NCI-H146 (cell line): Measurements from ENCODE around the gene GSTM3.
"Not testable (repeated sequence)": the region's sequence is repeated elsewhere in the genome, so short reads cannot be mapped to it uniquely, and the experiment has no call there.

Experiments used
- DNase-seq: peaks from one replicate; lab custom pipeline; 2025; lab: John Stamatoyannopoulos, UW

Gene GSTM3

GRCh38 chr1:109775398-109775797, 34.6 kb upstream of the GSTM3 start:
- DNase-seq: no peak

DNA sequence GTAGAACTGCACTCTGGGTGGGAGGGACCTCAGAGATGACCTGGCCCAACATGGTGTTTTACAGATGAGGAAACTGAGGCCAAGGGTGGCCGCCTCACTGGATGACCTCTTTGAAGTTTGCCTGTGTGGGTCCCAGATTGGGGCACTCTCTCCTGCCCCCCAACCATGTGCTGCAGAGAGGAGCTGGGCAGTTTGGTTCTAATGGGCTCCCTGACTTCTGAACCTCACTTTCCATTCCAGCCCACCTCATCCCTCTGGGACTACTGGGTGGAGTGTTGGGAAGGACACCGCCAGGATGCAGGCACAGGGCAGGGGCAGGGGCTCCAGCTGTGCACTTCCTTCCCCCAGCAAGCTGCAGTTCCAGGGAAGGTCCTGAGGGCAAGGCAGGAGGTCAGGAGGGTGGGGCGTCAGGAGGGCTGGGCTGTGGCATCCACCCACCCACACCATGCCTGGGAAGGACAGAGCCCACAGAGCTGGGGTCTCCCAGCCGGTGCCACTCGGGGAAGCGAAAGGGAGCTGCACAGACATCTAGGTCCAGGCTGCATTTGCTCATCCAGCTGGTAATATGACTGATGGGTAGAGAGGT, 33.2 kb upstream of the GSTM3 start:
- DNase-seq: no peak

DNA sequence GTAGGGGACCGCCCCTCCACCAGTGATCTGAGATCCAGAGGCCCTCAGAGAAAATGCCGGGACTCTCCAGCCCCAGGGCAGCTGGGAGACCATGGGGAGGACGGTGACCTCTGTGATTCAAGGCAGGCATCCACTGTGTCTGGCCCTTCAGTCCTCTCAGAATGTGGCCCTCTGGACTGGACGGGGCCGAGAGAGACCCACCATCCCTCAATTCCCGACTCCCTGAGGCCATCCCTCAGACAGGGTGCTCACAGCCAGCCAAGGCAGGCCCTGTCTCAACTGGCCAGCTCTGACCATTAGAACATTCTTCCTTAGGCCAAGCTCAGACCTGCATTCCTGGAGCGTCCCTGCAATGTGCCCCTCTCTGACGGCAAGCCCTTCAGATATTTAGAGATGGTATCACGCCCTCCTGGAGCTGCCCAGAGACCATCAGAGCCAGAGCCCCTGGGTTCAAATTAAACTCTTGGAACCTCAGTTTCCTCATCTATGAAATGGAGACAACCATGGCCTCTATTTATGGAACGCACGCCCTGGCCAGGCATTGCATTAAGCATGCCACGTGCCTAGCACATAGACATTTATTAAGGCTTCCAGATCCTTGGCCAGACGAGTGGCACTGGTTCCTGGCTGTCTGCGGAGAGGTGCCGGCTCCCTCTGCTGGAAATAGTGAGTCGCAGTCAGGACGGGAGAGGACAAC, 32.5 kb upstream of the GSTM3 start:
- DNase-seq: peak; percentile 84

DNA sequence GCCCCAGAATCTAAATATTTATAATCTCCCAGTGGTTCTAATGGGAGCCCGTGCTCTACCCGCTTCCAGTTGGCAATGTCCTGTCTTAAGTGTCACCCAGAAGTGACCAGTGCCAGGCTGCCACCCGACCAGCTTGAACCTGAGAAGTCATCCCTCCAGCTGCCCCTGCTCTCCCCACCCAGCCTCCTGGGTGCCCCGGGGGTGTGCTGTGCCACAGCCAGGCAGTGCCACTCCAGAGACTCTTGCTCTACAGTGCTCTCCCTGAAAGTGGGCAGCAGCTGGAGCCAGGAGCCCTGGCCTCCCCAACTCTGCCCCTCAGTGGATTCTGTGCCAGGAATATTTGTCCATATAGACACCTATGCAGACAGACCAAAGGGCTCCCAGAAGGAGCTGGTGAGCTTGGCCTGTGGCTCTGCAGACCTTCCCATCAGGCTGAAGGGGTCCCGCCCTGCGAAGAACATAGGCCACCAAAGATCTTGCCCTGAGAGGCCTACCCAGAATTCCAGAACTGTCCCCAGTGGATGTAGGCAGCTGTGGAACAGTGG, 31.9 kb upstream of the GSTM3 start:
- no peak for DNase-seq

DNA sequence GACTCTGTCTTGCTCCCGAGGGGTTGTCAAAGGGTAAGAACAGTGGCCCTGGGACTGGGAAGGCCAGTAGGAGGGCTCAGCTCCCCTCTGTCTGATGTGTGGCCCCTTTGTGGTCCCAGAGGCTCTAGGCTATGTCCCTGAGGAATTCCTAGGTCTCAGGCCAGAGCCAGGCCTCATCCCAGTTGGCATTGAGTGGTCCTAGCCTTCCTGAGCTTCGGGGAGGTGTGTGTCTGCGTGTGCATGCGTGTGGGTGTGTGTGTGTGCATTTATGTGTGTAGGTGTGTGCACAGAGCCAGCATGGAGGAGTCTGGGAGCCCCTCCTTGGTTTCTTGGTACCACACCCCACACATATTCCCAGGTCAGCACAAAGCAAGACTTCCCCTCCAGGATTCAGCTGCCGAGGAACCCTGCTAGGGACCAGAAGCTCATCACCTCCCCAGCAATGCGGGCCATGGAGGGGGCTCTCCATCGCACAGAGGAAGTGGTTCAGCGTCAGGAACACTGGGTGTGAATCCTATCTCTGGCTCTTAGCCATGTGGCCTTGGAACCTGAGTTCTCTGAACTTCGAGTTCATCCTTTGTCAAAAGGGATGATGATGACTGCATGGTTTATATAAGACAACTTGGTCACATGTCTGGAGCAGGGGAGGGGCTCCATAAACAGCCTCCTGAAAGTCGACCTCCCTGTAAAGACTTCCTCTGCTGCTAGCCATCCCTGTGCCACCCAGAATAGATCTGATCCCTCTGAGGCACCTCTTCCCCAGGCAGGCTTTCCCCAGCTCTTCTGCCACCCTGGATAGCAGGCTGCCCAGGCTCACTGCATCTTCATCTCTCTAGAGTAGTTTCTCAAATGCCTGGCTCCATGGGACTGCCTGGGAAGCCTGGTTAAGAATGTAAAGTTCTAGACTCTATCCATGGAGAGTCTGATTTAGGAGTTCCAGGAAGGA, 31.1 kb upstream of the GSTM3 start:
- no peak for DNase-seq

GRCh38 chr1:109770331-109771095, 29.7 kb upstream of the GSTM3 start:
- no peak for DNase-seq

DNA sequence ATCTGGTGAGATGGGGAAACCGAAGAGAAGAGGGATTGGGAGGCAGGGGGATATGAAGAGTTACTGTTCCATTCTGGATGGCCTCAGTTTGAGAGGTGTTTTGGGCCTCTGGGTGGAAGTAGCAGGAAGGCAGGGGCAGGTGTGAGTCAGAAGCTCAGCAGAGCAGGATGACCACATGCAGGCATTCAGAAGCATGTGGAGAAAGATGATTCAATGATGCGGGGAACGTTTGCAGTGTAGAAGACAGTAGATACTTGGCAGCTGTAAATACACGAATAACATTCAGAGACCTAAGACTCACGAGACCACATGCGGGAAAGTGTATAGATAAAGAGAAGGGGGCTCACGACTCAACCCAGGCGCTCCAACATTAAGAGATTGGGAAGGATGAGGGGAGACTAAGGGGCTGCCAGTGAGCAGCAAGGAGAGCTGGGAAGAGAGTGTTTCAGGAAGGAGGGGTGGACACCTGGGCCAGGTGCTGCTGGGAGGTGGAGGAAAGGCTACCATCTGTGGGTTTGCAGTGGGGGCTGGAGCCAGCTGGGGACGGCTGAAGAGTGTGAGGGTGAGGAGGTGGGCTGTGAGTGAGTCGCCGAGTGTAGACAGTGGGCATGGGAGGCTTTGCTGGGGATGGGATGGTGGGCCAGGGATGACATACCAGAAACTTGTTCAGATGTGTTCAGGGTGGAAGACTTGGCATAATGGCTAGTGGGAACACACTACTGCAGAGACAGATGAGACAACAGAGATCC, 28.7 kb upstream of the GSTM3 start:
- no peak for DNase-seq

DNA sequence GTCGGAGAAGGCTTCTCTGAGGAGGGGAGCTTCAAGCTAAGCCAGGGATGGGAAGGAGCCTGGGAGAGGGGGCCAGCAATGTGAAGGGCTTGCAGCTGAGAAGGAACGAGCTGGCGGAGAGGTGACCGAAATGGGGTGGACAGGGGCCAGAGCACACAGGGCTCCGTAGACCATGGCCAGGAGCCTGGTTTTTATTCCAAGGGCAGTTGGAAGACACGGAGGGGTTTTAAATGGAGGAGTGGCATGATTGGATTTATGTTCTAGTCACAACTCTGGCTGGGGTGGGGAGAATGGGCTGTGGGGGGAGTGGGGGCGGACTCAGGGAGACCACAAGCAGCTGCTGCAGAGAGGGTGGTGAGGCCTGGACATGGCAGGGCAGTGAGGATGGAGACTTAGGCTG, 28.0 kb upstream of the GSTM3 start:
- DNase-seq: no peak

GRCh38 chr1:109768335-109768650, 27.5 kb upstream of the GSTM3 start:
- no peak for DNase-seq

DNA sequence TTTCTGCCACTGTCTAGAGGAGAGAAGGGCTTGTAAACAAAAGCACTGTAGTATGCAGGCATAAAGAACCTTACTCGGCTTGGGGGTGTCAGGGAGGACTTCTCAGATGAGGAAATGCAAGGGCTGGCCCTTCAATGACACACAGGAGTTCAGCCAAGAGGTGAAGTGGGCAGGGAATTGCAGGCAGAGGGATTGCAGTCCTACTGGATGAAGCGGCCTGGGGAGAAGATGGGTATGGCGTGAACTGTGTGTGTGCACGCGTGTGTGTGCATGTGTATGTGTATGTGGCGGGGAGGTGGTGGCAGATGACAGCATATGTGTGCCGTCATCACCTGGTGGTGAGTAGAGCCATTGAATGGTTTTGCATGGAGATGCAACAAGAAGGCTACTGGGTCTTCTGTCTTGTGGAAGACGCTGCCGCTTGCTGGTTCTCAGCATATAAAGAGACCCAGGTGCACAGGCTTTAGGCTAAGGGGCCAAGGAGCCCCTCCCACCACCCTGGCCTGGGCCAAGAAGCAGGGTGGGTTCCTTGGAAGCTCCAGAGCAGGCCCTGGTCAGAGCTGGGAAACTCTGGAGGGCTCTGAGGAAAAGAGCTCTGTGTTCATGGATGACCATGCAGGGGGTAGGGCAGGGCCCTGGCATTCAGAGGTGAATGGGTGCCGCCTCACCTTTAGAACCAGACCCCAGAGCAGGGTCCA, 26.9 kb upstream of the GSTM3 start:
- DNase-seq: no peak

DNA sequence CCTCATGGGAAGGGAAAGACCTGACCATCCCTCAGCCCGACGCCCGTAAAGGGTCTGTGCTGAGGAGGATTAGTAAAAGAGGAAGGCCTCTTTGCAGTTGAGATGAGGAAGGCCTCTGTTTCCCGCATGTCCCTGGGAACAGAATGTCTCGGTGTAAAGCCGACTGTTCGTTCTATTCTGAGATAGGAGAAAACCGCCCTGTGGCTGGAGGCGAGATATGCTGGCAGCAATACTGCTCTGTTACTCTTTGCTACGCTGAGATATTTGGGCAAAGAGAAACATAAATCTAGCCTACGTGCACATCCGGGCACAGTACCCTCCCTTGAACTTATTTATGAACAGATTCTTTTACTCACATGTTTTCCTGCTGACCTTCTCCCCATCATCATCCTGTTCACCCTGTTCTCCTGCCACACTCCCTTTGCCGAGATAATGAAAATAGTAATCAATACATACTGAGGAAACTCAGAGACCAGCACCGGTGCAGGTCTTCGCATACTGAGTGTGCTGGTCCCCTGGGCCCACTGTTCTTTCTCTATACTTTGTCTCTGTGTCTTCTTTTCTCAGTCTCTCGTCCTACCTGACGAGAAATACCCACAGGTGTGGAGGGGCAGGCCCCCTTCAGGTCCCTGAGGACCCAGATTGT, 26.3 kb upstream of the GSTM3 start:
- DNase-seq: not testable (repeated sequence)

DNA sequence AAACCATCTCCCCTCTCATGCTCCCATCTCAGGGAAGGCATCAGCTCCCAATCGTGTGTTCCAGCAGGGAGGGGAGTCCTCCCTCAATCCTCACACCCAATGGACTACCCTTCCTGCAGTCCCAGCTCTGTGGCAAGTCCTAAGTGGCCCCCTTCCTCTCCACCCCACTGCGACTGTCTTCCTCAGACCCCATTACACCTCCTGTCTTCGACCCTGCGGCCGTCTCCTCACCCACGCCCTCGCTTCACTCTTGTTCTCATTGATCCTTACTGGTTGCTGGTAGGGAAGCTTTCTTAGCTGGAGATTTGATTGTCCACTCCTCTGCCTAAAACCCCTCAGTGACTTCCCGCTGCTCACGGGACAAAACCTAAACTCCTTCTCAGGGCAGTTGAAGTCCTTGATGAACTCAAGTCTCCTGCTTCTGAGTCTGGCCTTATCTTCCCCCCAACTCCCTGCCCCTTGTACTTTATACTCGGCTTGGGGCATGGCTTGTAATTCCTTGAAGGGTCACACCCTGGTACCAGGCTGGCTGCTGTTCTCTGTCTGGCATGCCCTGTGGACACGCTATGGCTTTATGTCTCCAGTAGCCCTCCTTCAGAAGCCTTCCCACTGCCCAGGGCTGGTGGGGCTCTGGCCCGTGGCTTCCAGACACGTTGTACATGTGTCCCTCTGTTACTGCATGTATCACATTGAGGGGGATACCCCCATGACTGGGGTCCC, 25.2 kb upstream of the GSTM3 start:
- no peak for DNase-seq

GRCh38 chr1:109765483-109765815, 24.6 kb upstream of the GSTM3 start:
- DNase-seq: no peak

GRCh38 chr1:109764561-109765482, 24.0 kb upstream of the GSTM3 start:
- DNase-seq: no peak

DNA sequence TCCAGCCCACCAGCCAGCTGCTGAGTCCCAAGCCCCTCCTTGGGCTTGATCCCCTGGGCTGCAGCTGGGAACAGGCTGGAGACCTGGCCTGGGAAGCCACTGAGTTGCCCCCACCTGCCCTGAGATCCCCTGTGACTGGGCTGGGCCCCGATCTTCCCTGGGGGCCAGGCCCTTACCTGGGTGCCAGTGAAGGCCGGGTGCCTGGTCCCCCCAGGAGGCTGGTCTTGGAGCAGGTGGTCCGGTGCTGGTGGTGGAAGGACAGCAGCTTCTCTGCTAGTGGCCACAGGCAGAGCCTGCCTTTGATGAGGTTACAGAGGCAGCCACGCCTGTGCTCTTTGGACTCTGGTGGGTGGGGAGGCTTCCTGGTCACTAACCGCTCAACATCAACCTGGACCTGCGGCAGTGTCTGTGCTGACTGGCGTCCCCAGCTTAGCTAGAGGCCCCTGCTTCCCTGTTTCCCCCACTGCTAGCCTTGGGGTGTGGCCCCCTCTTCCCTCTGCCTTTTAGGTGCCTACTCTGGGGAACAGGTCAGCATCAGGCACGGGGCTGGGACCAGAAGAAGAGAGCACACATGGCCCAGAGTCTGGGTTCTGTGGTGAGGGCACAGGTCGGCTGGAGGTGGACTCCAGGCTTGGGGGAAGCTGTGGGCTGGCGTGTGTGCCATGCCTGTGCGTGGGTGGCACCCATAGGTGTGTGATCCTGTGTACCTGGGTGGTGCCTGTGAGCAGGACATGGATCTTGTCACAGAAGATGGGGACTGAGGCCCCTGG, 23.0 kb upstream of the GSTM3 start, which contains the start of gene EPS8L3:
Gene EPS8L3 (minus strand): TSS at position 278 of the 770 bp plus-strand sequence. CDS start 2,174 bp downstream, outside the sequence.
- DNase-seq: no peak

- DNase-seq: no peak
Measured at GRCh38 chr1:109762821-109763645, 22.2 kb upstream of the GSTM3 start.
